GM13977 (cell line): Measurements from ENCODE around the gene NFRKB.

Experiments used
- DNase-seq: peaks from one replicate; pipeline ENCODE4 v3.0.0; 2012; ENCODE audit warnings: low spot score
- CTCF ChIP-seq: IDR thresholded peaks from 2 replicates; pipeline ENCODE4 v1.5.1; 2012; ENCODE audit warnings: mild to moderate bottlenecking, control low read depth; ENCODE audit not compliant: insufficient read depth; ENCODE audit errors: extremely low read depth, missing control alignments
- in situ Hi-C: fragments of 300-500 bp; cut with MboI; formaldehyde crosslinking; loops from one replicate; pipeline ENCODE4 v1.12.0; 2022; ENCODE audit warnings: low sequenced_read_pairs, low pct_unique_long_range_greater_than_20kb, mixed read lengths, inconsistent platforms; ENCODE audit not compliant: unreplicated experiment

NFRKB gene

GRCh38 chr11:129895126-129896041 lies at the start of gene NFRKB:
Gene NFRKB (minus strand): TSS chr11:129895578. CDS start chr11:129892849, 2,729 bp downstream.
- in situ Hi-C loops = no loop called here
- peak; percentile 98 for DNase-seq
- no peak for TF ChIP-seq CTCF

- no peak for TF ChIP-seq CTCF
- DNase-seq = no peak
- in situ Hi-C loops = no loop called here
Measured at GRCh38 chr11:129944696-129945095, 49.3 kb upstream of the NFRKB start.

- in situ Hi-C loops = no loop called here
- no peak for DNase-seq
- TF ChIP-seq CTCF = no peak
Measured at GRCh38 chr11:129943036-129943435, 47.7 kb upstream of the NFRKB start.

GRCh38 chr11:129939510-129939909 lies 44.1 kb upstream of the NFRKB start:
- TF ChIP-seq CTCF = no peak
- DNase-seq = no peak
- in situ Hi-C loops = no loop called here

GRCh38 chr11:129938764-129939163 lies 43.4 kb upstream of the NFRKB start:
- TF ChIP-seq CTCF = no peak
- DNase-seq = no peak
- in situ Hi-C loops = no loop called here

GRCh38 chr11:129937592-129938238 lies 42.3 kb upstream of the NFRKB start:
- DNase-seq = no peak
- no peak for TF ChIP-seq CTCF
- in situ Hi-C loops = no loop called here
